Kidney (tissue), 14 donors: ENCODE measurements around the gene ALDOA. TPM values are rescaled to one million over a fixed set of nuclear protein-coding genes. Genes with fewer than 3 reads are reported as not detected.

ENCODE experiments used
- DNase-seq, 5 donors: peaks; one replicate each; pipeline ENCODE4 v3.0.0-alpha.2; 2013 to 2020
- FAIRE-seq: peaks from 2 replicates; lab custom pipeline; 2012; peaks lifted over from hg19 to GRCh38; lab: Jason Lieb, UNC
- H3K27ac ChIP-seq, 2 donors: one replicate each; pipeline ENCODE4 v1.7.0; 2013; ENCODE audit warnings: low read depth in 2 of 2, low read length in 2 of 2, inconsistent platforms in 1 of 2
- H3K27me3 ChIP-seq: one replicate; pipeline ENCODE4 v1.7.1; 2013; ENCODE audit warnings: low read length, inconsistent platforms; ENCODE audit not compliant: control insufficient read depth, insufficient read depth
- H3K36me3 ChIP-seq, 3 donors: one replicate each; pipeline versions ENCODE4 v1.7.0 to v1.7.1; 2013; ENCODE audit warnings: low read length in 3 of 3, control low read depth in 1 of 3, inconsistent platforms in 1 of 3; ENCODE audit not compliant: insufficient read depth in 3 of 3, control insufficient read depth in 2 of 3
- H3K4me1 ChIP-seq, 3 donors: one replicate each; pipeline versions ENCODE4 v1.7.0 to v1.7.1; 2013; ENCODE audit warnings: low read length in 3 of 3, inconsistent platforms in 1 of 3, low read depth in 1 of 3; ENCODE audit not compliant: control insufficient read depth in 2 of 3, insufficient read depth in 2 of 3
- H3K4me3 ChIP-seq, 3 donors: one replicate each; pipeline versions ENCODE4 v1.7.0 to v1.8.1; 2013; ENCODE audit warnings: low read length in 3 of 3, control low read depth in 1 of 3, inconsistent platforms in 1 of 3
- H3K9ac ChIP-seq, 3 donors: one replicate each; pipeline versions ENCODE4 v1.7.0 to v1.7.1; 2013; ENCODE audit warnings: low read length in 3 of 3, control low read depth in 1 of 3, inconsistent platforms in 1 of 3
- H3K9me3 ChIP-seq, 3 donors: one replicate each; pipeline versions ENCODE4 v1.7.0 to v1.7.1; 2013; ENCODE audit warnings: low read length in 3 of 3, control low read depth in 1 of 3, inconsistent platforms in 1 of 3; ENCODE audit not compliant: control insufficient read depth in 2 of 3, insufficient read depth in 1 of 3
- CTCF ChIP-seq: IDR thresholded peaks from 3 replicates; pipeline ENCODE4 v1.5.1; 2012; ENCODE audit warnings: mild to moderate bottlenecking, moderate library complexity, borderline replicate concordance; ENCODE audit not compliant: insufficient read depth; ENCODE audit errors: extremely low read depth
- intact Hi-C: fragments of 100-400 bp; cut with DNase I; formaldehyde crosslinking; loops from one replicate; pipeline ENCODE4 v1.11.1; 2022
- polyA plus RNA-seq: library from polyadenylated mRNA; stranded (reverse); fragments of 350-450 nt; fragmentation: Illumina TruSeq; extraction: RNeasy Lipid Tissue Mini Kit (QIAGEN cat#74804); gene quantifications from one replicate; pipeline ENCODE4 v1.2.3, GENCODE V29; 2014; ENCODE audit warnings: low read depth, low replicate concordance; ENCODE audit not compliant: insufficient read depth
- total RNA-seq: library from RNA; stranded (reverse); fragmentation: NEBNext Ultra II Directional; extraction: Animal tissue kit (Norgen Biotek cat#: 25700); gene quantifications from one replicate; pipeline ENCODE4 v1.2.1, GENCODE V29; 2021
- donor health status: control.
- donor health status: control.
- donor health status: control.
- donor health status: control.
- donor health status: control.
- donor health status: DM: yes; HTN: yes; CAD: no.
- donor health status: Normal renal cell carcinoma (clear cell type).

Gene ALDOA
- total and polyA plus RNA-seq, 2 donors from 2014 or later = 1,017 to 1,506 TPM

- peak; percentile 17 for TF ChIP-seq CTCF
- DNase-seq = peak in 2 of 5 donors; percentile 31 to 63
- H3K27me3 ChIP-seq = no peaks in the 10 kb centered on the region
- no peak overlapping the region for H3K9ac ChIP-seq
- intact Hi-C loops = no loop called here
- peaks cover 0 to 2% (median 0%) of the 10 kb centered on the region in 3 donors for H3K4me1 ChIP-seq
- H3K9me3 ChIP-seq = peaks cover 0 to 3% (median 0%) of the 10 kb centered on the region in 3 donors
- H3K36me3 ChIP-seq = no peaks in the 10 kb centered on the region
- H3K4me3 ChIP-seq = no peak overlapping the region
- peak; percentile 83 for FAIRE-seq
- no peak overlapping the region for H3K27ac ChIP-seq
Observed at GRCh38 chr16:30041841-30042240, 23.7 kb upstream of the ALDOA start.

DNA sequence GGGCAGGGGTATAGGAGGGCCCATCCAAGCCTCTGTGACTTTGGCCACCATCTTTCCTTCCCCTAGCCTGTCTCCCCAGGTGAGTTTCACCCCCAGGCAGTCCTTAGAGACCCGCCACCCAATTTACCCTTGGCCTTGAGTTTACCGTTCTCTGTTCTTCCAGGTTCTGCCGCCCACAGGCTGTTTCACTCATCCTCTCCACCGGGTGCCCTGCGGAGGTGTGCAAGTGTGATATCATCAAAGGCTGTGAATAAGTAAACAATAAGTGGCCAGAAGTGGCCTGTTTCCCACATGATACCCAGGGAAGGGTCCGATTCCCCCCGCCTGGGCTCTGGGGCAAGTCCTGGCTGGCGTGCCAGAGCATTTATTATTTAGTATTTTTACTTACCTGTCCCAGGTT is 19.4 kb upstream of the ALDOA start:
- FAIRE-seq (no peak), DNase-seq (no peak)
- intact Hi-C loops = no loop called here
- peaks cover 0 to 2% (median 0%) of the 10 kb centered on the region in 3 donors for H3K4me1 ChIP-seq
- no peaks in the 10 kb centered on the region for H3K27me3 ChIP-seq
- H3K4me3 ChIP-seq = no peak overlapping the region
- no peak overlapping the region for H3K9ac ChIP-seq
- no peak overlapping the region for H3K27ac ChIP-seq
- peaks cover 0 to 3% (median 0%) of the 10 kb centered on the region in 3 donors for H3K9me3 ChIP-seq
- H3K36me3 ChIP-seq = no peaks in the 10 kb centered on the region
- TF ChIP-seq CTCF = no peak

DNA sequence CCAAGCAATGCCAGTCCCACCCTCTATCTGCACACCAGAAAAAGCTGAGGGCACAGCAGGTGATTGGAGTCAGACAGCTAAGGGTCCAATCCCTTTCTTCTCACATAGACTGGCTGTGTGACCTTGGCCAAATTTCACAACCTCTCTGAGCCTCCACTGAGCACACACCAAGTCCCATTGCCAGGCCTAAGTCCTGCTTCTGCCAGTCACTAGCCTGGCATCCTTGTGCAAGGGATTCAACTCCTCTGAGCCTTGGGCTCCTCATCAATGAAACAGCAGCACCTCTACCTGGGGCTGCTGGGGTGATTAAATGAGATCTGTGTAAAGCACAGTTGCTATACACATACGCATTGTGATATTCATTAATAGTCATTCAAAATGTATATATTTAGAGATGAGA is 19.0 kb upstream of the ALDOA start:
- Histone ChIP-seq H3K9ac (no peak overlapping the region), H3K27ac (no peak overlapping the region), H3K36me3 (no peaks in the 10 kb centered on the region), H3K27me3 (no peaks in the 10 kb centered on the region), H3K4me3 (no peak overlapping the region), H3K9me3 (peaks cover 0 to 3% (median 0%) of the 10 kb centered on the region in 3 donors), H3K4me1 (peaks cover 0 to 2% (median 0%) of the 10 kb centered on the region in 3 donors)
- TF ChIP-seq CTCF = no peak
- FAIRE-seq (no peak), DNase-seq (no peak)
- intact Hi-C loops = no loop called here

DNA sequence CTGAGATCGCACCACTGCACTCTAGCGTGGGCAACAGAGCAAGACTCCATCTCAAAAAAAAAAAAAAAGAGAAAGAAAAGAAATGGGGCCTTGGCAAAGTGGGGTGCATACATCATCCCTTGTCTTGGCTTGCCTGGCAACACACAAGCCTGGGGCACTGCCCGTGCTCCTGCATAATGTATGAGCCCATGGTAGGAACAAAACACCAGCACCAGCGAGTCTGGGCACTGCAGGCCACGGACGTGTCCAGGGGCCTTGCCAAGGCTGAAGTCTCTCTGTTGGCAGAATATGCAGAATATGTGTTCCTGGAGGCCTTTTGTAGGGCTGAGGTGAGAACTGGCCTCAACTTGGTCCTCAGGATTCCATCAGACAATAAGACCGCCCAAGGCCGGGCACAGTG is 15.7 kb upstream of the ALDOA start:
- no peak for FAIRE-seq
- Histone ChIP-seq H3K9ac (no peak overlapping the region), H3K4me3 (no peak overlapping the region), H3K36me3 (no peaks in the 10 kb centered on the region), H3K9me3 (peaks cover 0 to 3% (median 0%) of the 10 kb centered on the region in 3 donors), H3K27ac (no peak overlapping the region), H3K27me3 (no peaks in the 10 kb centered on the region), H3K4me1 (peaks cover 2 to 8% (median 4%) of the 10 kb centered on the region in 3 donors)
- DNase-seq = no peak
- no peak for TF ChIP-seq CTCF
- intact Hi-C loops = no loop called here
